Stomach smooth muscle (tissue), 2 donors: Measurements from ENCODE around the gene MYO5B.

Source experiments
- H3K27ac ChIP-seq: one replicate; pipeline ENCODE4 v1.7.0; 2013; ENCODE audit warnings: mild to moderate bottlenecking, low read length, inconsistent platforms
- H3K27me3 ChIP-seq, 2 donors: one replicate each; pipeline ENCODE4 v1.7.0; 2013; ENCODE audit warnings: low read length in 2 of 2; ENCODE audit not compliant: insufficient read depth in 2 of 2, control insufficient read depth in 1 of 2
- H3K36me3 ChIP-seq, 2 donors: one replicate each; pipeline ENCODE4 v1.7.0; 2013; ENCODE audit warnings: low read length in 2 of 2; ENCODE audit not compliant: control insufficient read depth in 2 of 2, insufficient read depth in 2 of 2
- H3K4me1 ChIP-seq: one replicate; pipeline ENCODE4 v1.7.0; 2013; ENCODE audit warnings: low read length; ENCODE audit not compliant: control insufficient read depth, insufficient read depth
- H3K4me3 ChIP-seq, 2 donors: one replicate each; pipeline ENCODE4 v1.7.0; 2013; ENCODE audit warnings: low read length in 2 of 2
- H3K9ac ChIP-seq, 2 donors: one replicate each; pipeline ENCODE4 v1.7.0; 2013; ENCODE audit warnings: low read length in 2 of 2, mild to moderate bottlenecking in 1 of 2
- H3K9me3 ChIP-seq, 2 donors: one replicate each; pipeline ENCODE4 v1.7.0; 2013; ENCODE audit warnings: low read length in 2 of 2; ENCODE audit not compliant: control insufficient read depth in 2 of 2
- donor health status: healthy.
- donor health status: Pancreatic carcinoma.

MYO5B gene

DNA sequence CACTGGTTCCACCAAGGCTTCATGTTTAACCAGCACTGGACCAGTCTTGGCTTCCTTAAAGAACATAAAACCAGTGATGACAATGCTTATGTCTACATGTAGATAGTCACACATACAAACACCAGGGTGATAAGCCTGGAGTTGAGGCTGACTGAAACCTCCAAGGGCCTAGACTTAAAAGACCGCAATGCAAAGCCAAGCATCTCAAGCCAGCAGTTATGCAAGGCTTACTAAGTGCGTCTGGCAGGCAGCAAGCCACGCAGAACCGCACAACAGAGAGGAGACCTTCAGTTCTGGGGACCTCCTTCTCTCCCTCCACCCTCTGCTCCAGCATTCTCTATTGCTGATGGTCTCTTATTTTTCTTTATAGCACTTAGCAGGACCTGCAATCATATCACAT is 318.4 kb downstream of the MYO5B start:
- Histone ChIP-seq H3K36me3 (no peaks in the 10 kb centered on the region), H3K4me3 (no peak overlapping the region), H3K27me3 (peaks cover 0 to 4% of the 10 kb centered on the region in 2 donors), H3K9me3 (no peaks in the 10 kb centered on the region), H3K27ac (no peak overlapping the region), H3K9ac (no peak overlapping the region), H3K4me1 (no peaks in the 10 kb centered on the region)

DNA sequence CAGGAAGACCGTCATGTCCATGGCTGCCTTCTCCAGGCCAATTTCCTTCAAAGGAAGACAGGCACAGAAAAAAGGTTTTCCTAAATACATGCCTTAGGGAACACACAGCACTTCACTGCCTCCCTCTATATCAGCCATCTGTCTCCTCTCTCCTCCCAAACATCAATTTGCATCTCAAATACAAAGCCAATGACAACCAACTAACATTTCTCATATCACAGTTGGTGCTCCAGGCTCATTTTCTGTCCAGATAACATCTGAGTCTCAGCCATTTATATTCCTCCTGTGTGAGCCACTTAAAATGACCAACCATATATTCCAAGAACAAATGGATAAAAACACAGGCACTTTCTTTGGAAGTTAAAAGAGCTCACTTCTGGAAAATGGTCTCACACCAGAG is 319.2 kb downstream of the MYO5B start:
- Histone ChIP-seq H3K4me3 (no peak overlapping the region), H3K27ac (no peak overlapping the region), H3K9ac (no peak overlapping the region), H3K36me3 (no peaks in the 10 kb centered on the region), H3K4me1 (no peaks in the 10 kb centered on the region), H3K27me3 (peaks cover 0 to 4% of the 10 kb centered on the region in 2 donors), H3K9me3 (no peaks in the 10 kb centered on the region)

DNA sequence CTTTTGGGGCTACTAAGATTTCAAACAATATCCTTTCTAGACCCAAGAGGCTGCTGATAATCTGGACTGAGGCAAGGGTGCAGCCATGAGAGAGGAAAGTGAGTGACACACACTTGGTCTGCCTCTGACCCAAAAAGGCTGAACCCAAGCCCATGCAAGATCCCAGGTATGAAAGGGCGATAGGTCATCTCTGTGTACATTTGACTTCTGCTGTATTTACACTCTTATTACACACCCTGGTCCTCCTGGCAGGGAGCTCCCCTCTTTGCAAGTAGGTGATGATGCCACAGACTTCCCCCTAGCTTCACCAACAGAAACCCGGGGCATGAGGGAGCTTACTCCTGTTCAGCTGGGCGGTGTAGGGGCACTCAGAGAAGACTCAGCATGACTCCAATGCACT is 319.8 kb downstream of the MYO5B start:
- H3K27me3 ChIP-seq, result peaks cover 0 to 4% of the 10 kb centered on the region in 2 donors
- H3K9ac ChIP-seq, result no peak overlapping the region
- no peaks in the 10 kb centered on the region for H3K9me3 ChIP-seq
- H3K4me3 ChIP-seq, result no peak overlapping the region
- no peak overlapping the region for H3K27ac ChIP-seq
- no peaks in the 10 kb centered on the region for H3K4me1 ChIP-seq
- H3K36me3 ChIP-seq, result no peaks in the 10 kb centered on the region

DNA sequence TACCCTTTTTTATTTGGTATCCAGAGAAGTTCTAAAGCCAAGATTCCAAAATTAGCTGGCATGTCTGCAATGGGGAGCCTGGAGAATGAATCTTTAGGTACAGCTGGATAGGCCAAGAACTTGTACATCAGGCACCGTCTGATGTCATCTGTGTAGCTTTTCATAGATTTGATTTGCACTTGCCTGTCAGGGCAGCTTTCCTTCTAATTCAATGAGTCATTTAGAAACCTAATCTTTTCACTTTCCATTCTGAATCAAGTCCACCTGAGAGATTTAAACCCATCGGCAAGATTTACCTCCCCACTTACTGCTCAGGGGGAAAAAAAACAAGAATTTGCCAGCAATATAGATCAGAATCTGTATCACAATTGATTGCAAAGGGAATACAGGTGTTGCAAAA is 320.7 kb downstream of the MYO5B start:
- no peaks in the 10 kb centered on the region for H3K4me1 ChIP-seq
- no peak overlapping the region for H3K4me3 ChIP-seq
- H3K9ac ChIP-seq, result no peak overlapping the region
- H3K36me3 ChIP-seq, result no peaks in the 10 kb centered on the region
- H3K27ac ChIP-seq, result no peak overlapping the region
- H3K9me3 ChIP-seq, result no peaks in the 10 kb centered on the region
- peaks cover 0 to 2% of the 10 kb centered on the region in 2 donors for H3K27me3 ChIP-seq

DNA sequence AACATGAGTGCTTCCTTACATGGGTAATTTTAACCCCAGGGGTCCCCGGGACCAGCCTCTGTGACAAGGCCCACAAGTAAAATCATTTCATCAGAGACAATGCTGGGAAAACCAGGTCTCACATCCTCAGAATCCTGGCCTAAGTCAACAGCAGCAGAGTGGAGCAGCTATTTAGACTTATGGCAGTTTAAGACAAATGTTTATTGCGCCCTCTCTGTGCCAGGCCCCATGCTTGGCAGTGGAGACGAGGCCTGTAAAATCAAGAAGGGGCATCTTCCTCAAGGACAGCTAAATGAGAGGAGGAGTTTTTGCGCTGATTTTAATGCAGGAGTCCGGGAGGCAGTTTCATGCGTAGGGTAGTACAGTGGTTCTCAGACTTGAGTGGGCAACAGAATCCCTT is 325.6 kb downstream of the MYO5B start:
- no peaks in the 10 kb centered on the region for H3K9me3 ChIP-seq
- no peaks in the 10 kb centered on the region for H3K36me3 ChIP-seq
- H3K27ac ChIP-seq, result no peak overlapping the region
- H3K27me3 ChIP-seq, result peaks cover 2% of the 10 kb centered on the region in 2 donors
- H3K9ac ChIP-seq, result no peak overlapping the region
- H3K4me1 ChIP-seq, result no peaks in the 10 kb centered on the region
- no peak overlapping the region for H3K4me3 ChIP-seq

DNA sequence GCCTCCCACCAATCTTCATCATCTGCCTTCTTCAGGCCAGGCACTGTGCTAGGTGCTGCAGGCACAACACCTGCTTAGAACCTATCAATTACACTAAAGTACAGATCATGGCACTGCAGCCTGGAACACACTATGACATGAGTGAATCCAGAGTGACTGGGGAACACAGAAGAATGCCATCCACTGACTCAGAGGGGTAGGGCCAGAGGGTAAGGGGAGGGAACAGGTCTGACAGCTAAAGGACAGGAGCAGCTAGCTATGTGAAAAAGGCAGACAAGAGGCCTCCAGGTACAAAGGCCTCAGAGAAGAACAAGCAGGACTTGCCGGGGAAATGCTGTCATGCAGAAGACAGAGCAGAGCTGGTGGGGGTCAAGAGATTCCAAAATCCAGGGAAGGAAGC is 328.3 kb downstream of the MYO5B start:
- H3K27ac ChIP-seq, result no peak overlapping the region
- H3K36me3 ChIP-seq, result no peaks in the 10 kb centered on the region
- no peak overlapping the region for H3K4me3 ChIP-seq
- no peaks in the 10 kb centered on the region for H3K4me1 ChIP-seq
- no peak overlapping the region for H3K9ac ChIP-seq
- H3K27me3 ChIP-seq, result peaks cover 0 to 2% of the 10 kb centered on the region in 2 donors
- no peaks in the 10 kb centered on the region for H3K9me3 ChIP-seq

DNA sequence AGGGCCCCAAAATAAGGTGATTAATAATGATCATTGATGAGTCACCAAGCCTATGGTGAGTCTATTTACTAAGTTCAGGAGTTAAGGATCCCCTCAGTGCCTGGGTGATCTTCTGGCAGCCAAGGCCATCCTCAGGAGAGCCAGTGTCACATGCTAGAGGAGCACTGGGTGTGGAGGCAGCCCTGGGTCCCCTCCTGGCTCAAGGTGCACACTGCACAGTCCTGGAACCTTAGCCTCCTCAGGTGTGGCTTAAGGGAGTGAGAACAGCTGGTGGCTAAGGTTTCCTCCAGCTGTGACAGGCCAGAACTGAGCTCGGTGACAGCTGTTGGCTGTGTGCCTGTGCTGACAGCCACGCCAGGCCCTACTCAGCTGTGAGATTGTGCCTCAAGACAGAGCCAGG is 329.5 kb downstream of the MYO5B start:
- Histone ChIP-seq H3K4me3 (no peak overlapping the region), H3K4me1 (no peaks in the 10 kb centered on the region), H3K9me3 (no peaks in the 10 kb centered on the region), H3K36me3 (no peaks in the 10 kb centered on the region), H3K9ac (no peak overlapping the region), H3K27ac (no peak overlapping the region), H3K27me3 (peaks cover 0 to 2% of the 10 kb centered on the region in 2 donors)

DNA sequence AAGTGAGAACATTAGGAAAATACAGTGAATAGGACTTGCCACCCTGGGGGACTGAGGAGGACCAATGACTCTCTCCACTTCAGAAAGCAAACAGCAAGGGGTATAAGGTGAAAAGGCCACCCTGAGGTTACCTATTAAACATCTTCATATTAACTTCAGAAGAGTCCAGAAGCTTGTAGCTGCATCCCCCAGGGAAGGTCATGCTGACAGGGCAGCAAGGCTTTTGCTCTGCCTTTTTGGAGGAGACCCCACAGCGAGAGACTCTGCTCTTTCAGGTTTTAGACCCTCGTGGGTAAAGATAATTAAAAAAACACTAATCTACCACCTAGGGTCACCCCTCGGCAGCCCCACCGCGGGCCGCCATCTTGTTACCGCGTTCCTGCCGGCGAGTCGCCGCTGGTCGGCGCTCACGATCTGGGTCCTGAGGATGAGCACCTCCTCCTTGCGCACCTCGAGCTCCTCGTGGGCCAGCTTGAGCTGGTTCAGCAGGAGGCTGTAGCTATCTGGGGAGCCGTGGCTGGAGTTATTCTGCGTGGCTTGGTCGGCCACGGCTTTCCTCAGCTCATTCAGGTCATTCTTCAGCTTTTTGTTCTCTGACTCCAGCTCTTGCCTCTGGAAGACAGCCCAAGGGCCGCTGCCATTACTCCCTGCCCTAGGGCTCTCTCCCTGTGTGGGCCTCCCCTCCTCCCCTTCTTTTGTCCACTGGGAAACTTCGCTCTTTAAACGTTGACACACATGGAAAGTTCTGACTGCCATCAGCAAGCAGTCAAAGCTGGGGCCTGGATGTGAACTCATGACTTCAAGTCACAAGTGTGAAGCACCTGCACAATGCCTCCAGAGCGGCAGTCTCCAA is 331.0 kb downstream of the MYO5B start:
- Histone ChIP-seq H3K4me1 (no peaks in the 10 kb centered on the region), H3K27ac (no peak overlapping the region), H3K27me3 (peaks cover 0 to 2% of the 10 kb centered on the region in 2 donors), H3K9ac (no peak overlapping the region), H3K36me3 (no peaks in the 10 kb centered on the region), H3K4me3 (no peak overlapping the region), H3K9me3 (no peaks in the 10 kb centered on the region)

DNA sequence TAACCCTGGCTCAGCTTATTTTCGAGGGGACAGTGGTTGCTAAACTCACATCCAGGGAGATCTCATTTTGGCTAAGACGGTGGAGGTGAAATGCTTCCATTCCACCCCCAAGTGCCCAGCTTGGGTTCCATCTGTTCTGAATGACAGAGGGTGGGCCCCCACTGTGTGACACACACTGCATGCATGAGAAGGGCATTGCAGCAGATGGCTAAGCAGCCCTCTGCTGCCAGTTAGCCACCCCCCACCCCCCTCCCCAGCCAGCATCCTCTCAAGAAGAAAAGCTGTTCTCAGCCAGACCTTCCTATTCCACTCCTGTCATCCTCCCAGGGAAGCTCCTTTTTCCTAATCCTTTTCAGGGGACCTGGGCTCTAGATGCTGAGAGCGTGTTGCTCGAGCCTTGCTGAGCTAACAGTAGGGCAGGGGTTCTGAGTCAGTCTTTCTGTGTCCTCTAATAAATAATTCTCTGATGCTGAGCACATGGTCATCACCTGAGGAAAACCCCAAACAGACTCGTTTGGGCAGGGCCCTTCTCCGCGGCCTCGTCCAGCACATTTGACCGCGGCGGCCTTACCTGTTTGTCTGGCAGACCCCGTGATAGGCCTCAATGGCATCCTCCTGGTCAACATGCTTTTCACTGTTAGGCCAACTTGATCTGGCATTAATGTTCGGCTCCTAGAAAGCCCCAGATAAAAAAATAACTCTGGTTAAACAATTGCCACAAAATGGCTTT is 332.1 kb downstream of the MYO5B start:
- Histone ChIP-seq H3K27me3 (peaks cover 0 to 2% of the 10 kb centered on the region in 2 donors), H3K9me3 (no peaks in the 10 kb centered on the region), H3K9ac (no peak overlapping the region), H3K4me3 (no peak overlapping the region), H3K27ac (no peak overlapping the region), H3K36me3 (no peaks in the 10 kb centered on the region), H3K4me1 (no peaks in the 10 kb centered on the region)

DNA sequence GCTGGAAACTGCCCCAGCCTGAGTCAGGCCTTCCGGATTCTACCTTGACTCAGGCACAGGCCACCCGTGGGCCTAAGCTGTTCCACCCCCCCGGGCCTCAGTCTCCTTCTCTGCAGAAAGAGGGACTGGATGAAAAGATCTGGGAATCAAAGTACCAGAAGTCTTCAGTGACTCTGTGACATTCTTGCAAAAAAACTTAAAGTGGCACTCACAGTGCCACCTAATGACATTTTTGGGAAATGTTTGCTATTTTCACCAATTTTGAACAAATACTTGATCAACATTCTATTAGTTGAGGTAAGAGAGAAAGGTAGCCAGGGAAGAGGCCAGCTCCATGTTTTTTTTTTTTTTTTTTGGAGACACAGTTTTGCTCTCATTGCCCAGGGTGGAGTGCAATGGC is 333.3 kb downstream of the MYO5B start:
- Histone ChIP-seq H3K9ac (no peak overlapping the region), H3K4me3 (no peak overlapping the region), H3K4me1 (no peaks in the 10 kb centered on the region), H3K9me3 (no peaks in the 10 kb centered on the region), H3K27me3 (peaks cover 0 to 2% of the 10 kb centered on the region in 2 donors), H3K36me3 (no peaks in the 10 kb centered on the region), H3K27ac (no peak overlapping the region)

DNA sequence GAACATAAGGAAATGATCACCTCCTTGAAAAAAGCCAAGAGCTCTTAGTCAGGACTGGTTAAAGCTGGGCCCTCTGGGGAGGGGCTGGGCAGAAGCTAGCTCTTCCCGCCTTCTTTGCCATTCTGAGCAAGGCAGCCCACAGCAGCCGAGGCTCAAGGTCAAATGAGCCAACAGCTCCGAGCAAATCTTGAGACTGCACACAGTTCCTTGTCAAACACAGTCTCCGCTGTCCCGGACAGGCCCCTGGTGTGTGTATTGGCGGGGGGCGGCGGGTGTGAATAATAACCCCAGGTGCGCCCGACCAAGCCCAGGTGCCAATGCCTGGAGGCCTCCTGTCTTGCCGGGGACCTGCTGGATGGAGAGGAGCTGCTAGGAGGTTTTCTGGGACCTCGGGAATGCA is 335.2 kb downstream of the MYO5B start:
- Histone ChIP-seq H3K27ac (no peak overlapping the region), H3K9ac (no peak overlapping the region), H3K4me3 (no peak overlapping the region), H3K9me3 (no peaks in the 10 kb centered on the region), H3K27me3 (no peaks in the 10 kb centered on the region), H3K4me1 (no peaks in the 10 kb centered on the region), H3K36me3 (no peaks in the 10 kb centered on the region)
